Forelimb muscle (tissue), 1 donor: ENCODE results near the gene C9orf40. TPM values are rescaled to one million over a fixed set of nuclear protein-coding genes. Genes with fewer than 3 reads are reported as not detected.

Experiments
- DNase-seq: peaks from one replicate; pipeline ENCODE4 v3.0.0-alpha.2; 2013; ENCODE audit warnings: low read depth
- polyA plus RNA-seq: library from polyadenylated mRNA; unstranded; fragments of 120-200 nt; gene quantifications from one replicate; pipeline ENCODE4 v1.2.1, GENCODE V29; 2013; ENCODE audit not compliant: insufficient read length

The C9orf40 gene
- polyA plus RNA-seq, 1 donor: 6.2 TPM

DNA sequence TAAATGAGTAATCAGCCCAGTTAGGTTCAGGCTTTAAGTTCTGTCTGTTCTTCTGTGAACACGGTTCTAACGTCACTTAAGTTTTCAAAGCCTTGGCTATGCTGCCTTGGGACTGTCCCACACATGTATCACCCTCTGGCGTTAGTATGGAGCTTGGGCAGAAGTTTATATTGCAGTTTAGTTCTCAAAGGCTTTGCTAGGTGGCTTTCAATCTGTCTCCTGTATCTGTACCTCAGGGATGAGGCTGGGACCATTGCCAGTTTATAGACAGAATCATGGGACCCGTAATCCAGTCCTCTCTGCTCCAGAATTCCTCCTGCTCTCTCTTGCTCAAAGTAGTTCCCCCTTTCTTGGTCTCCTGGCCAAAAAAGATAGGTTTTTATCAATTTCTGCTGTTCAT is 12.1 kb downstream of the C9orf40 start:
- DNase-seq: no peak

DNA sequence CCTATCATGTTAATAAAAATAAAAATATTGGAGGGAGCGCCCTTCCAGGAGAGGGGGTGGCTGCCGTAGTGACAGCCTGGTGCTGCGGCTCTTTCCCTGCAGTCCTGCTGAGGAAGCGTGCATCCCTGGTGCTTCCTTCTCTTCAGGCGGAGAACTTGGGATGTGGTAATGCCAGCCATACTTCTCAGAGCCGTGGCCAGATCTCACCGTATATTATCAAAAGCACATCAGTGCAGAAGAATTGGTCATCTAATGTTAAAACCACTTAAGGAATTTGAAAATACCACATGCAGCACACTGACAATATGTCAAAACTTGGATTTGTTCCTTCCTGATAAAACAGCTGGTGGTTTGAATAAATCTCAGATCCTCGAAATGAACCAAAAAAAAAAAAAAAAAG is 17.7 kb downstream of the C9orf40 start:
- no peak for DNase-seq

DNA sequence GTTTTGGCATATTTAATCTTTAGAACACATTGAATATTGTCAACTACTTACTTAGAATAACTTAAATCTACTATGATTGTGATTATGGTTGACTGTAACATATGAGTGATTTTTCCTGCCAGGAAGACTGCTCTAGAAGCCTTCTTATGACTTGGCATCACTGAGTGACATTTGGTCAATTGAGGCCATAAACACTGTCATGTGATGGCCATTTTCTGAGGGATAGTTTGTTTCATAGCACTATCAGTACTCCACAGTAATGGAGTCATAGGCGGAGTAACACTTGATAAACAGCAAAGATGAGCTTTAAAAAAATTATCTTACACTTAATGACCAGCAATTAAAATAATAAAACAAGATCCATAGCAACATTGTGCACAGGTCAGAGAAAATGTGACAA is 31.0 kb downstream of the C9orf40 start:
- no peak for DNase-seq

DNA sequence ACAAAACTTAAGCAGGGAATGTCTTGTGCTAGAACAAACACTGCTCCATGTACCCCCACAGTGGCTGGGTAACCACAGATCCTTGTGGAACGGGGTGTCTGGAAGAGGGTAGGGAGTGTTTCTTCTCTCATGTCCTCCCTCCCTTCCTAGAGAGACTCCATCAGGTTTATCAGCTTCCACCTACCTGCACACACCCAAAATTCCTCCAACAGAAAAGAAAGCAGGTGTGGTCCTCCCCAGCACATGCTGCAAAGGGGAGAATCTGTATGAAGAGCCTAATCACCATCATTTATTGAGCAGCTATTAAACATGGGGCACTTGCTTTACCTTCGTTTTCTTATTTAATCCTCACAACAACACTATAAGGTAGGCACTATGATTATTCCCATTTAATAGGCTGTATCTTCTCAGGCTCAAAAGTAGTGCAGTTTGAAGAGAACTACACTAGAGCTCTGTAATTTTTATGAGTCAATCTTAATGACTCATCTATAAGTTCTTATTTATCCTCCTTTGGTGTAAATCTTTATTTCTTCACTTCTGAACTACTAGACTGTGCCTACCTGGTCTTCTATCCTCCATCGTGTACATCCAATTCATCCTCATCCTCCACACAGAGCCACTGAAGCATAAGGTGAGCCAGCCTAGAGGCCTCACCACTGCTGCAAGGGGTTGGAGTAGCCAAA is 31.6 kb downstream of the C9orf40 start:
- DNase-seq: no peak

DNA sequence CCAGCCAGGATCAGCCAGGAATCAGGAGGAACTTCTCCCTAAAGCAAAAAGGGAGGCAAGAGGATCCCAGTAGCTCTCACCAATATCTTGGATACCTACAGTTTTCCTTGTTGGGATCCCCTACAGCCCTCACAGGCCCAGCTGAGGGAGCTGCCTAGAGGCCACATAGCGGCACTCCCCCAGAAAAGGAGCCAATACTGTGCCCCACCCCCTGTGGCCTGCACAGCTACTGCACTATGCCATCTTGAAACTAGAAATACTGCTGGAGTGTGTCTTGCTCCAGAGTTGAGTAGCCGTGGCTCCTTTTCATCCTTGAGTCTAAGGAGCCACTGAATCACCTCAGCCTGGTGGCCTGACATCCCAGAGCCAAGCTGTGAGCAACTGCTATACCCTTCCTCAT is 42.7 kb downstream of the C9orf40 start:
- DNase-seq: no peak

DNA sequence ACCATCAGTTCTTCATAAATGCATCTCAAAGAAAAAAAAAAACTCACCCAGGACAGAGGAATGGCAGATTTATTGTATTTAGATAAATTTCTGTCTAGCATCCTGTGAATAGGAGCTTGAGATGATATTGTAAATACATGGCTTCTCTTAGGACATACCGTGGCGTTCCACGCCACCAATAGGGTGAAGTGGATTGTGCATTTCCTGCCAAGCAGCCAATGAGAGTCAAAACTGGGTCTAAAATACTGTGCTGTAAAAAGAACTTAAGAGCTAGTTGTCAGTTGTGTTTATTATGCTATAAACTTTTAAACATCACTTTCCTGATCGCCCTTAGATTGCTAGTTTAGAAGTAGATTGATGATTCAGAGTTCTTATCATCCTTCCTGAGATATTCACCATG is 44.0 kb downstream of the C9orf40 start:
- DNase-seq: no peak

DNA sequence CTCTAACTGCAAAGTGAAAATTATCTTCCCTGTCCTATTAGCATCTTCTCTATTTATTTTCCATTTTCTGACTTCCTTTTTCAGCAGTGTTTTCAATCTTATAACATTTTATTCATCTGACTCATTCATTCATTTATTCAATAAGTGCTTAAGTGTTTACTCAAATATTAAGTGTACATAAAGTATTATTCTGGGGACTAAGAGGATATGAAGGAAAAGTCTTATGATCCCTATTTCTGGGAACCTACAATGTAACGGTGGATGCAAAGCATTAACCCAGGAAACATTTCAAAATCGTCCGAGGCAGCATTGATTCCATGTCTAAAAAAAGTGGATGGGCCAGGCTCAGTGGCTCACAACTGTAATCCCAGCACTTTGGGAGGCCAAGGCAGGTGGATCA is 45.6 kb downstream of the C9orf40 start:
- no peak for DNase-seq

DNA sequence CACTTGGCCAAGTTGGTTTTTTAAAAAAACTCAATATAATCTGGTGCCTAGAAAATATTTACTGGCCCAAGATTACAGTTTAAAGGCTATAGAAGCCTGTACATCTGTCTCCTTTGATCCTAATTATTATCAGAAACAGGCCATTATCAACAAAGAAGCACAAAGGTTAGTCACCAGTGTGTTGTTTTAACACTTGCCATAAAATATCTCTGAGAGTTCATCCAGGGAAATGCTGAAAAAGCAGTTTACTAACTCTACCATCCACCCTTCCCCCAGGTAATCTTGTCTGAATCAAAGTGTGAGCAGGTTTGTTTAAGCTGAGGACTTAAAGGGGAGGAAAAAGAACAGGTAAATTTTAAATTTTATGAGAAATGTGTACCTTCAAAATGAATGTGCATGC is 51.7 kb downstream of the C9orf40 start:
- no peak for DNase-seq

Other genes starting within 250 kb of the C9orf40 start
- 0.08 TPM for gene TRPM6, start 65.0 kb downstream of the C9orf40 start, polyA plus RNA-seq
- 9.9 TPM for gene CARNMT1, start 75.4 kb upstream of the C9orf40 start, polyA plus RNA-seq
- 18.2 TPM for gene NMRK1, start 135.2 kb upstream of the C9orf40 start, polyA plus RNA-seq
- gene OSTF1, start 135.6 kb upstream of the C9orf40 start, polyA plus RNA-seq: 15.8 TPM